Gastrocnemius medialis (tissue), 4 donors: ENCODE results near the gene NUB1.

Experiments
- CTCF ChIP-seq, 5 experiments: fragments of 450-650 bp in 3 of 5; fragments of 200-600 bp in 2 of 5; sonication (generic) in 2 of 5; IDR thresholded peaks in 4 of 5; conservative IDR thresholded peaks in 1 of 5; 1 replicate in 4 of 5; 2 replicates in 1 of 5; pipeline ENCODE4 v1.5.1; 2016 to 2019; ENCODE audit warnings: antibody characterized with exemption in 5 of 5, mild to moderate bottlenecking in 3 of 5, moderate library complexity in 3 of 5
- POLR2A ChIP-seq, 2 donors: fragments of 450-650 bp; IDR thresholded peaks; one replicate each; pipeline ENCODE4 v1.6.1; 2017; ENCODE audit warnings: antibody characterized with exemption in 2 of 2, mild to moderate bottlenecking in 2 of 2, moderate library complexity in 2 of 2

- TF ChIP-seq CTCF (IDR thresholded peaks at IDR 0.05 in 4 of 5, conservative IDR thresholded peaks at IDR 0.05 in 1 of 5) (no peak), POLR2A (IDR thresholded peaks at IDR 0.05) (no peak)
These were observed 32.8 kb upstream of the NUB1 start for GRCh38 chr7:151308791-151309190.
